Activated naive CD8-positive, alpha-beta T cell treated with anti-CD3 and anti-CD28 coated beads, Interleukin-2, amount 50 U/mL, for 24 hours (primary cell): ENCODE data around the gene RAB36.
A peak's percentile ranks its signal among the peaks of the same experiment; 100 is the strongest.

Experiments
- ATAC-seq: fragments of 150-1000 bp; cut with Tn5 transposase; one replicate; pipeline ENCODE4 v1.10.0; 2021
- DNase-seq: peaks from one replicate; pipeline ENCODE4 v3.0.0; 2021
- H3K27ac Mint-ChIP-seq: one replicate; pipeline ENCODE4 v1.8.0; 2021; ENCODE audit warnings: mild to moderate bottlenecking, mixed read lengths
- H3K27me3 Mint-ChIP-seq: one replicate; pipeline ENCODE4 v1.8.0; 2021; ENCODE audit warnings: mixed read lengths
- H3K36me3 Mint-ChIP-seq: one replicate; pipeline ENCODE4 v1.8.0; 2021; ENCODE audit warnings: low read depth, mixed read lengths
- H3K4me1 Mint-ChIP-seq: one replicate; pipeline ENCODE4 v1.8.0; 2021; ENCODE audit warnings: mixed read lengths
- H3K4me3 Mint-ChIP-seq: one replicate; pipeline ENCODE4 v1.8.0; 2021; ENCODE audit warnings: mild to moderate bottlenecking, moderate library complexity, mixed read lengths
- H3K9me3 Mint-ChIP-seq: one replicate; pipeline ENCODE4 v1.8.0; 2021; ENCODE audit warnings: mixed read lengths

The RAB36 gene

GRCh38 chr22:23122992-23123803 is 22.1 kb upstream of the RAB36 start:
- Mint-ChIP-seq H3K9me3 (no peaks in the 10 kb centered on the region), H3K4me3 (no peak overlapping the region), H3K27me3 (no peaks in the 10 kb centered on the region), H3K36me3 (no peaks in the 10 kb centered on the region), H3K4me1 (peaks cover 11% of the 10 kb centered on the region), H3K27ac (no peak overlapping the region)
- ATAC-seq (no peak), DNase-seq (no peak)

- Mint-ChIP-seq H3K36me3 (no peaks in the 10 kb centered on the region), H3K27me3 (no peaks in the 10 kb centered on the region), H3K9me3 (no peaks in the 10 kb centered on the region), H3K4me3 (no peak overlapping the region), H3K4me1 (peaks cover 14% of the 10 kb centered on the region), H3K27ac (no peak overlapping the region)
- no peak for DNase-seq
- ATAC-seq, result no peak
These were observed 21.4 kb upstream of the RAB36 start for GRCh38 chr22:23123804-23124254.

- Mint-ChIP-seq H3K27ac (no peak overlapping the region), H3K27me3 (no peaks in the 10 kb centered on the region), H3K9me3 (no peaks in the 10 kb centered on the region), H3K4me1 (peaks cover 7% of the 10 kb centered on the region), H3K36me3 (no peaks in the 10 kb centered on the region), H3K4me3 (no peak overlapping the region)
- ATAC-seq (no peak), DNase-seq (no peak)
These were observed 20.4 kb upstream of the RAB36 start for GRCh38 chr22:23124611-23125511.

GRCh38 chr22:23125512-23126103 is 19.7 kb upstream of the RAB36 start:
- Mint-ChIP-seq H3K9me3 (no peaks in the 10 kb centered on the region), H3K4me3 (no peak overlapping the region), H3K36me3 (no peaks in the 10 kb centered on the region), H3K27ac (no peak overlapping the region), H3K4me1 (peaks cover 5% of the 10 kb centered on the region), H3K27me3 (no peaks in the 10 kb centered on the region)
- DNase-seq, result no peak
- no peak for ATAC-seq

- DNase-seq (no peak), ATAC-seq (no peak)
- no peaks in the 10 kb centered on the region for H3K9me3 Mint-ChIP-seq
- H3K4me1 Mint-ChIP-seq, result peaks cover 4% of the 10 kb centered on the region
- H3K27me3 Mint-ChIP-seq, result no peaks in the 10 kb centered on the region
- no peaks in the 10 kb centered on the region for H3K36me3 Mint-ChIP-seq
- no peak overlapping the region for H3K4me3 Mint-ChIP-seq
- H3K27ac Mint-ChIP-seq, result no peak overlapping the region
These were observed 18.9 kb upstream of the RAB36 start for GRCh38 chr22:23126165-23127054.

DNA sequence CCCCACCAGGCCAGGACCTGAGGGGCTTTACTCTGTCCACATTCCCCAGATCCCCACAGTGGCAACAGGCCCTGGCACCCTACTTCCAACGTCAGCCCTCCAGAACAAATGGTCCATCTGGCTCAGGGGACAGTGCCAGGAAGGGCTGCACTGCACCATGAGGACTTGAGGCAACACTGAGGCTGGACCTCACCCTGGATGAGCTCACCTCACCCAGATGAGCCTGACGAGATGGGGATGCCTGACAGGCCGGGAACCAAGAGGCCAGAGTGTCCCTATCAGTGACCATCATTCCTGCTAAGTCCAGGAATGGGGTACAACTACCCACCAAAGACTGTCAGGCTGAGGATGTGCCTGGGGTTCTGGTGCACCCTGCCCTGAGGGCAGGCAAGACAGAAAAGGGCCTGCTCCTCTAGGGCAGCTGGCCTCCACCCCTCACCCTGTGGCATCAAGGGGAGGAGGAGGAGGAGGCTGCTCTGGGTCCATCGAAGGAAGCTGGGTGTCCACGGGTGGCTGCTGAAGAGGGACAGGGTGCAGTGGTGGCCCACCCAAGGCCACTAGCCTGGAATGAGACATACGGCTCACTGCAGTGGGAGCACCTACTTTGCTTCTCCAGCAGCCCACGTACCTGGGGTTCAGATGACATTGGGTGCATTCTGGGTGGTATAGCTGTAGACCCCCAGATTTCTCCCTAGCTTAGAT is 18.1 kb upstream of the RAB36 start:
- no peak overlapping the region for H3K27ac Mint-ChIP-seq
- H3K9me3 Mint-ChIP-seq, result no peaks in the 10 kb centered on the region
- peaks cover 3% of the 10 kb centered on the region for H3K4me1 Mint-ChIP-seq
- DNase-seq (no peak), ATAC-seq (no peak)
- H3K27me3 Mint-ChIP-seq, result no peaks in the 10 kb centered on the region
- no peak overlapping the region for H3K4me3 Mint-ChIP-seq
- H3K36me3 Mint-ChIP-seq, result no peaks in the 10 kb centered on the region

- no peaks in the 10 kb centered on the region for H3K27me3 Mint-ChIP-seq
- H3K36me3 Mint-ChIP-seq, result no peaks in the 10 kb centered on the region
- no peak for ATAC-seq
- no peaks in the 10 kb centered on the region for H3K9me3 Mint-ChIP-seq
- no peak overlapping the region for H3K4me3 Mint-ChIP-seq
- DNase-seq, result no peak
- no peak overlapping the region for H3K27ac Mint-ChIP-seq
- H3K4me1 Mint-ChIP-seq, result peaks cover 3% of the 10 kb centered on the region
These were observed 17.5 kb upstream of the RAB36 start for GRCh38 chr22:23127788-23128187.

DNA sequence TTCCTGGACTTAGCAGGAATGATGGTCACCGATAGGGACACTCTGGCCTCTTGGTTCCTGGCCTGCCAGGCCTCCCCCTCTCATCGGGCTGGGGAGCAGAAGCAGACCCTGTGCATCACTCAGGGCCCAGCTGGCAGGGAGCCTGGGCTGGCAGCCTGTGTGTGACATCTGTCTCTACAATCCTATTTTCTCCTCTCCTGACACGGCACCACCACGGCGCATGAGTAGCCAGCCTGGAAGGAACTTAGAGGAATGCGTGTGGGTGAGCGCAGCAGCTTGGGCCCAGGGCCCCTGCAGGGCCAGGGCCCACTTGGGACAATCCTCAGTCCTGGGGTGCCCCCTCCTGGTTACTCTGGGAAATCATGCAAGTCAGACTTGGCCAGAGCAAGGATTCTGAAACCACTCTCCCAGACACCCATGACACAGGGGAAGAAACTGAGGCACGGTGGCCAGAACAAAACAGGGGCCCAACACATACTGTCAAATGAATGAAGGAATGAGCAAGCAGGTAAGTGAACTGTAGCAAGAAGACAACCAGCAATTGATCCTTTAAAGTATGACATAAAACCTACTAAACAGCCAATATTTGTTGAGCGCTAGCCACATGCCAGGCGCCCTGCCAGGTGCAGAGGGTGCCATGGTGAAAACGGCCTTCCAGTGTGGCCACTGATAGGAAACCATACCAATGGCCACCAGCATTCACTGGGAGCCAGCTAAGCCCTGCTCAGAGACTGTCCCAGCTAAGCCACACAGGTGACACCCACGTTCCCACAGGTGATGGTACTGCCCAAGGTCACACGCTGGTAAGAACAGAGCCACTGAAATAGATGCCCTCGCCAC is 16.8 kb upstream of the RAB36 start:
- peak; percentile 81 for ATAC-seq
- Mint-ChIP-seq H3K4me3 (no peak overlapping the region), H3K27ac (no peak overlapping the region), H3K4me1 (peaks cover 3% of the 10 kb centered on the region), H3K36me3 (no peaks in the 10 kb centered on the region), H3K9me3 (no peaks in the 10 kb centered on the region), H3K27me3 (no peaks in the 10 kb centered on the region)
- peak; percentile 80 for DNase-seq

DNA sequence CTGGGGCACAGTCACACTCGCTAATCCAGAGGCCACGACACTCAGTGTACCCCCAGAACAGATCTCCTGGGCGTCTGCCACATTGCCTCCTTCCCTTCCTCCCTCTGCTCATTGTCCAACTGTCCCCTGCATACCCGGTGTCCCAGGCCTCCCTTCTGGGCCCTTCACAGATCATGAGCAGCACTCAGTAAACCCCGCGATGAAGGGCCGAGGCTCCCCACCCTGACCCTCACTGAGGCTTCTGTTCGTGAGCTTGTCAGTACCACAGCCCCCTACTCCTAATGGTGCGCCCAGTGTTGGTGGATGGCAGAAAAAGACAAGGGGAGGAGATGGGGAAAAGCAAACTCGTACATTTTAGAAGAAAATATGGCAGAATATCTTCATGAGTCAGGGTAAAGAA is 16.1 kb upstream of the RAB36 start:
- Mint-ChIP-seq H3K27ac (no peak overlapping the region), H3K4me3 (no peak overlapping the region), H3K36me3 (no peaks in the 10 kb centered on the region), H3K4me1 (peaks cover 3% of the 10 kb centered on the region), H3K27me3 (no peaks in the 10 kb centered on the region), H3K9me3 (no peaks in the 10 kb centered on the region)
- no peak for DNase-seq
- ATAC-seq, result no peak

DNA sequence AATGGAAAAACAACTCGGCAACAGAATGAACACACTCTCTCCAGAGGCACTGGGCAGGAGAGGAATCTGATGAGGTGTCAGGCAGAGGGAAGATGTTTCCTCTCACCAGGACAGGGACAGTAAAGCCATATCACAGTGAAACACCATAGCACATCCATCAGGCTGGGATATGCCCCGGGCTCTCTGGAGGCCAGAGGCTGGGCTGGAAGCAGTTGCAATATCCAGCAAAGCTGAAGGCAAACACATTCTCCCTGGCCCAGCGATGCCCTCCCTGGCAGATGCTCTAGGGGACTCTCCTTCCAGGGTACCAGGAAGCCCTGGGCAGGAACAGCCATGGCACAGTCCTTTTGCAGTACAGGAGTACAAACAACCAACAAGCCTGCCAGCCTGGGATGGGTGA is 14.6 kb upstream of the RAB36 start:
- Mint-ChIP-seq H3K27me3 (no peaks in the 10 kb centered on the region), H3K4me3 (no peak overlapping the region), H3K4me1 (peaks cover 3% of the 10 kb centered on the region), H3K36me3 (no peaks in the 10 kb centered on the region), H3K27ac (no peak overlapping the region), H3K9me3 (no peaks in the 10 kb centered on the region)
- ATAC-seq (no peak), DNase-seq (no peak)

DNA sequence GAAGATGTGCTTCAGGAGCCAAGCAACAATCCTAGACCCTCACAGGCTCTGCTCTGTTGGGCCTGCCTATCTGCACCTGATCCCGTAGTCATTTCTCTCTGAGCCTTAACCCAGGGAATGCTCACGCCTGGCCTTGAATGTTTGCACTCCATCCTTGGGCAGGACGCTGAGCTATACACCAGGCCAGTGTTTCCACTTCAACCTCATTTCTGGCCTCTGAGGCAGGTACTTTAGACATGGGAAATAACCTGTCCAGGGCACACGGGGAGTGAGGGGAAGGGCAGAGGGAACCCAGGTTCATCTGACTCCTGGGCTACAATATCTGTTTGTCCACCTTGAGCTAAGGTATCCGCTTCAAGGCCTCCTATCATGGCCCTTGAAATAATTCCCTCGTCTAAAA is 13.3 kb upstream of the RAB36 start:
- Mint-ChIP-seq H3K4me1 (peaks cover 14% of the 10 kb centered on the region), H3K4me3 (no peak overlapping the region), H3K36me3 (no peaks in the 10 kb centered on the region), H3K27me3 (no peaks in the 10 kb centered on the region), H3K27ac (no peak overlapping the region), H3K9me3 (no peaks in the 10 kb centered on the region)
- ATAC-seq (no peak), DNase-seq (no peak)

GRCh38 chr22:23132376-23133091 is 12.7 kb upstream of the RAB36 start:
- Mint-ChIP-seq H3K4me3 (no peak overlapping the region), H3K27me3 (no peaks in the 10 kb centered on the region), H3K27ac (no peak overlapping the region), H3K36me3 (no peaks in the 10 kb centered on the region), H3K9me3 (no peaks in the 10 kb centered on the region), H3K4me1 (peaks cover 19% of the 10 kb centered on the region)
- DNase-seq, result no peak
- ATAC-seq, result no peak
